ENCODE measurements around the gene SPATA19. TPM values are rescaled to one million over a fixed set of nuclear protein-coding genes. Genes with fewer than 3 reads are reported as not detected.
"Not testable (repeated sequence)": the region's sequence is repeated elsewhere in the genome, so short reads cannot be mapped to it uniquely, and the experiment has no call there.

The SPATA19 gene, protein sequence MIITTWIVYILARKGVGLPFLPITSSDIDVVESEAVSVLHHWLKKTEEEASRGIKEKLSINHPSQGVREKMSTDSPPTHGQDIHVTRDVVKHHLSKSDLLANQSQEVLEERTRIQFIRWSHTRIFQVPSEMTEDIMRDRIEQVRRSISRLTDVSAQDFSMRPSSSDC
- total RNA-seq, result not detected

DNA sequence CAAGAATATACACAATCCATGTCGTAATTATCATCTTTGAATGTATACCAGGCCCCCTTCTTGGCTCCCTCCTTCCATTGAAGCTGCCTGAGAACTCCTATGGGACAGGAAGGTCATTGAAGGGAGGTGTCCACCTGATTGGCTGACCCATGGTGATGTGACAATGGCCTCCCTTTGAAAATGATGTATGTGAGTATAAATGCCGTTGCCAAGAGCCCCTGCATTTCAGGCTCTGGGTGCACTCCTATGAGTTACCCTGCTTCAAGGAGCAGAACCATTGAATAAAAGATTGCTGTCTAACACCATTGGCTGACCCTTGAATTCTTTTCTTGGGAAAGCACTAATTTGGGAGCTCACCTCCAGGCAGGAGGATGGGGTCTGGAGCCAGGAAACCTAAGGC, at the start of gene SPATA19:
Gene SPATA19 (minus strand): TSS at position 101 of the 400 bp plus-strand sequence. CDS start 67 bp downstream, at position 34.
- DNase-seq (ENCODE audit: low read depth in 2 of 3, low spot score in 2 of 3), result no peak

DNA sequence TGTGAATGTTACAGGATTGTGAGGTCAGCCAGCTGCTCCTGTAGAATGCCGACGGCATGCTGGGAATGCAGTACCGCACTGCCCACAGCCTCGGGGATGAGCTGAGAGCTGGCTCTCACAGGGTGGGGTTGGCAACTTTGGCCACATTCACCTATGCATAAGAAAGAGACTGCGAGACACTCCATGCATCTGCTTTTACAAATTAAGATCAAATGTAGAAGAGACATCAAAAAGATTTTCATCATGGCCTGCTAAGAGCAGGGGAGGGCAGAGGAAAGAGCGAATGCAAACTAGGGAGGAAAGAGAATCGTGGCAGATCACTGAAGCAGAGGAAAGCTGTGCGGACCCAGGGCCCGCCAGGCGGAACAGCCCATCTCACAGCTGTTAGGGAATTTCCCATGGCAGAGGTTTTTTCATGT, 49.8 kb upstream of the SPATA19 start:
- DNase-seq (ENCODE audit: low read depth in 2 of 3, low spot score in 2 of 3), result no peak

DNA sequence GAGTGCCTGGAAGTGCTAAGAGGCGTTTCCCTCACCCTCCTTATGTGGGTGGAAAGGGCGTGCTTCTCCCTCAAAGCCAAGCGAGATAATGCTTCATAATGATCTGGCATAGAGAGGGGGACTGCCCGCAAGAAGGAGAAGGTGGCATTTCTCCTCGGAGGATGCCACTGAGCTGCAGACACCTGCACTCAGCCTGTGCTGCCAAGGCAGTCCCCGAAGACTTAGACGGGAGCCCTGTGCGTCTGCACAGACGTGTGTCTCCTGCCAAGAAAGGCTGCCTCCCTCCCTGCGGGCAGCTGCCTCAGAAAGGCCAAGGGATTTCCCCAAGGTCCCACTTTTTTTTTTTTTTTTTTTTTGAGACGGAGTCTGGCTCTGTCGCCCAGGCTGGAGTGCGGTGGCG, 48.1 kb upstream of the SPATA19 start:
- no peak for DNase-seq (ENCODE audit: low read depth in 2 of 3, low spot score in 2 of 3)

DNA sequence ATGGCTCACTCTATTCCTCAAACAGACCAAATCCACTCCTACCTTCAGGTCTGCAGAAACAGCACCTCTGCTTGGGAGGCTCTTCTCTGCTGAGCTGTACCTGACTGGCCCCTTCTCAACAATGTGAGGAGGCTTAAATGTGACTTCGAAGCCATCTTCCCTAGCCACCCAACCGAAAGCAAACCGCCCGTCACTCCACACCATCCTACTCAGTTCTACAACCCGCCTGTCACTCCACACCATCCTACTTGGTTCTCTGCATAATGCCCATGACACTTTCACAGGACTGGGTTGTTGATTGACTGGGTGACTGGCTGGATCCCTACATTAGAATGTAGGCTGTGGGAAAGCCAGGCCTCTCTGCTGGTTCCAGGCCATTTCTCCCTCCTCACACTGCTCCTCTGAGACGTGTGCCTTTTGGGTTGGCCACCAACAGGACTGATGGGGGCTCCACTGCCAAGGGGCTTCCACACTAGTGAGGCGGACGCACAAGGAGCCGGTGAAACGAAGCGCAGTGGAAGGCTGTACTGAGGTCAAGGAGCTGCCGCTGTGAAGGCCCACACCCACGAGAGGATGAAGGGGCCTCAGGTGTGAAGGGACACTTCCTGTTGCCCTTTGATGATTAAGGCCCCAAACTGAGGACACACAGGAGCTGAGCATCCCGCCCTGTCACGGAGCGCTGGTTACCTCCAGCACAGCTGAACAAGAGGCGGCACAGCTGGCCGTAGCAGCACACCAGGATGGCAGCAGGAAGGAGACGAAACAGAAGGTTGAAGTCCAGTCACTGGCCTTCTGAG, 47.5 kb upstream of the SPATA19 start:
- no peak for DNase-seq (ENCODE audit: low read depth in 2 of 3, low spot score in 2 of 3)

DNA sequence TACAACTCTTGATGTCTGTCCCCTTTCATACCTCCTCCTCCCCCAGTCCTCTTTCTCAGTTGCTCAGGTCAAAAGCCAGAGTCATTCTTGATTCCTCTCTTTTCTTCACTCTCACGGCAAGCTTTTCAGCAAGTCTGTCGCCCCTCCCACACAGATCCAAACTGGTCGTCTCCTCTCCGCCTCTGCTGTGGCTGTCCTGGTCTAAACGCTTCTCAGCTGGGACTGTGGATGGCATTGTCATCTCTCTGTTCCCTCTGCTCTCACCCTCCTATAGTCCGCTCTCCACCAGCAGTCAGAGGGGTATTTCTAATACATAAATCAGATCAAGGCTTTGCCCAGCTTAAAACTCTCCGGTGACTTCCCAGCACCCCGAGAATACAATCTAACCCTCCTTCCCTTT, 46.8 kb upstream of the SPATA19 start:
- no peak for DNase-seq (ENCODE audit: low read depth in 2 of 3, low spot score in 2 of 3)

DNA sequence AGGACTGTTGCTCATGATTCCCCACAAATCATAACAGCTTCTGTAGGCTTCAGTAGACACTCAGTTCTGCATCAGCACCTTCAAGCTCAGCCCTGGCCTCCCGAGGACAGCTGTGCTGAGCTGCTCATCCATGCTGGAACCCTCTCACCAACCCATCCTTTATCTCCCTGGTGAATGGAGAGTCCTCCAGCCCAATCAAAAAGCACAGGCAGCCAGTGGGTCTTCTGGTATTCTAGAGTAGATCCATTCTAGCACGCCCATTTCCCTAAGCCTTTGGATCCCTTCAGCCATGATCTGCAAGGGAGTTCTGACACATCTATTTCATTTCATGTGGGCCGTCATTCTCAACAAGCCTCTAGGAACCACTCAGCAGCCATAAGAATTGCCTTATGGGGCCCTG, 44.6 kb upstream of the SPATA19 start:
- no peak for DNase-seq (ENCODE audit: low read depth in 2 of 3, low spot score in 2 of 3)

DNA sequence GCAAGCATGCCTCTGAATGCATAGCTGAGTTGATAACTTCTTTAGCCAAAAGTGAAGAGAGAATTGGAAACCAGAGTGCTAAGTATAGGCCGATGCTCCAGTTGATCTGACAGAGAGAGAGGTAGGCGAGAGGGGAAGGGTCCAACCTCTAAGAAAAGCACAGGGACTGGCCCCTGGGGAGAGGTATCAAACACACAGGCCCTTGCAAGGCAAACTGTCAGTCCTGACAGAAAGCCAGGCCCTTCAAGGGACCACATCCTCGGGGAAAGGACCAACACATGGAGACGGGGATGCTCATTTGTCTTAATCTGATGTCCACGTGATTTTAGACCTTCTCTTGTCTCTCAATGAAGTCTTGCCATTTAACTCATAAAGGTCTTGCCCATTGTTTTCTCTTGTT, 43.9 kb upstream of the SPATA19 start:
- no peak for DNase-seq (ENCODE audit: low read depth in 2 of 3, low spot score in 2 of 3)

DNA sequence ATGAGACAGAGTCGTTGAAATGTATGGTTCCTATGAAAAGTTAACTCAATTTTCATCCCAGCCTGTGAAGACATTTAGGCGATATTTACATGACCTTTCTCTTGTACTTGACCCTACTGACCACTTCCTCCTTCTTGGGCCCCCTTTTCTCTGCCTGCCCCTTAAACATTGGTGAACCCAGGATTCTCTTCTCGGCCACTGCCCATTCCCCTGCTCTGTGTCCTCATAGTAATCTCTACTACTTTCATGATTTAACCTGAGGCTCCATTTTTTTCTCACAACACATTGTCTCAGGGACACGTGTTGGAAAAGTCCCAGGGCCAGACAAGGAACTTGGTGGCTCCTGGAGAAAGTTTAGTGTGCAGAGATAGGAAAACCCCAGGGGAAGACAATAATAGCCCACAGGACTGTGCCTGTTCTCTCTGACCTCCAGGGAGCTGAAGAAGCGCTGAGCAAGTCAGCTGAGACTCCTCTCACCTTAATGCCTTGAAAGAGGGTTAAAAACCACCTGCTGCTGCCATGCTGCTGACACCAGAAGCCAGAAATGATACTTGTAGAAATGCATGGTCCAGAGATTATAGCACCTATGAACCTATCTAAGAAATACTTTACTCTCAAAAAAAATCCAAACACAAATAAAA, 42.5 kb upstream of the SPATA19 start:
- DNase-seq (ENCODE audit: low read depth in 2 of 3, low spot score in 2 of 3), result no peak

DNA sequence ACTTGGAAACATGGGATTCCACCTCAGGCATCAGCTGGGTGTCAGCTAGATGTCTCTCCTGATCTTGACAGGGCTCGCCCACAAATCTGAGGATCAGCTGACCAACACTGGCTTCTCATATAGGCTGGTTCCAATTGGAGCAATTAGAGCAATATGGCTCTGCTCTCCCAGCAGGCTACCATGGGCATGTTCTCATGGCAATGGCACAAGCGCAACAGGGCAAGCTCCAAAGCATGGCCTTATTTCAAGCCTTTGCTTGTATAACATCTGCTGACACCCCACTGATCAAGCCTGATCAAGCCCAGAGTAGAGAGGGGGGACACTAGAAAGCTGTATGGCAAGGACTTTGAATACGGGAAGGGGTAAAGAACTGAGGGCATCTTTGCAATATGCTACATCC, 40.7 kb upstream of the SPATA19 start:
- DNase-seq (ENCODE audit: low read depth in 2 of 3, low spot score in 2 of 3), result no peak

DNA sequence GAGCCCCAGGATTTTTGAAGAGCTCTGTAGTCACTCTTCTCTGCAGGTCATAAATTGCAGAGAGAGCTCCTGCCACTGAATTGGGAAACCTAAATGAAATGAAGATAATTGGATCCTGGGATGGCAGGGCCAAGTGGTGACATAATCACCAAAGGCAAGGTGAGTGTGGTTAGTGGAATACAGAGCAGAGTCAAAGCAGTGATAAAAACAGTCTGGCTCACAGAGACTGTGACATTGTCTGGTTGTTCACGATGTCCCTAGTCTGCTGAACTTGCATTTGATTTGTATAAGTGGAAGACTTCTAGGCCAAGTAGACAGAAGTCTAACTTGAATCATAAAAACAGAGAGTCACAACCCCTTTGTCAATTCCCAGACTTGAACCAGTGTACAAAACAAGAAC, 26.8 kb upstream of the SPATA19 start:
- no peak for DNase-seq (ENCODE audit: low read depth in 2 of 3, low spot score in 2 of 3)

DNA sequence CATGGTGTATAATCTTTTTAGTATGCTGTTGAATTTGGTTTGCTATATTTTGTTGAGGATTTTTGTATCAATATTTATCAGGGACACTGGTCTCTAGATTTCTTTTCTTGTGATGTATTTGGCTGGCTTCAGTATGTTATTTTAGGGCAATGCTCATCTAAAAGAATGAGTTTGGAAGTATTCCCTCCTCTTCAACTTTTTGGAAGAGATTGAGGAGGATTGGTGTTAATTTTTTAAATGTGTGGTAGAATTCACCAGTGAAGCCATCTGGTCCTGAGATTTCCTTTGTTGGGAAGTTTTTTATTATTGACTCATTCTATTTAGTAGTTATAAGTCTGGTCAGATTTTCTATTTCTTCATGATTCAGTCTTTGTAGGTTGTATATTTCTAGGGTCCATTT, 22.1 kb upstream of the SPATA19 start:
- DNase-seq (ENCODE audit: low read depth in 2 of 3, low spot score in 2 of 3), result no peak

DNA sequence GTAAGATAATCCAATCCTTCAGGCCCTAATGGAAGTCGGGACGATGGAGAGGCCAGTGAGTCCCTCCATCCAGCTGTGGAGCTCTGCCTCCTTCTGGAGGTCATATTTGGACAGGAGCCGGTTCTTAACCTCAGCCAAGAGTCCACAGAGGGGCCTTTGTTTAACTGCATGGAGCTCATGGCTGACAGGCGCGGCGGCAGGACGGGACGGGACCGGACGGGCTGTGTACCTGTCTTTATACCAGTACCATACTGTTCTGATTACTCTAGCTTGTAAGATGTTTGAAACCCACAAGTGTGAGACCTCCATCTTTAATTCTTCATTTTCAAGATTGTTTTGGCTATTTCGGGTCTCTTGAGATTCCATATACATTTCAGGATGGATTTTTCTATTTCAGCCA, 20.2 kb upstream of the SPATA19 start:
- no peak for DNase-seq (ENCODE audit: low read depth in 2 of 3, low spot score in 2 of 3)

DNA sequence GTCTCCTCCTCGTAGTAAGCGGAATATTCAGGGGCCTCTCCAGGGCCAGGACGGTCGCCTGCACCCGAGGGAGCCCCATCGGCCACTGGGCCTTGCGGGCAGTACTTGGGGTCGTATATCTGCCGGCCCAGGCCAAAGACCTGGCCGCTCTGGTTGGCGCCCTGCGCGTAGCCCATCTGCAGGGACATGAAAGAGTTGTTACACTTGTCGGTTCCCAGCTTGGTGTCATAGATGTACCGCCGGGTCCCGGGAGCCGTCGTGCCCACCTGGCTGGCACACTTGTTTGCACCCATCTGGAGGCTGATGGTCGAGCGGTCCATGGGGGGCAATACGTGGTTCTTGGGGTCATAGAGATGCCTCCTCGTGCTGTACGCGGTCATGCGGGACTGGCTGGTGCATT, 19.4 kb upstream of the SPATA19 start:
- DNase-seq (ENCODE audit: low read depth in 2 of 3, low spot score in 2 of 3), result no peak

DNA sequence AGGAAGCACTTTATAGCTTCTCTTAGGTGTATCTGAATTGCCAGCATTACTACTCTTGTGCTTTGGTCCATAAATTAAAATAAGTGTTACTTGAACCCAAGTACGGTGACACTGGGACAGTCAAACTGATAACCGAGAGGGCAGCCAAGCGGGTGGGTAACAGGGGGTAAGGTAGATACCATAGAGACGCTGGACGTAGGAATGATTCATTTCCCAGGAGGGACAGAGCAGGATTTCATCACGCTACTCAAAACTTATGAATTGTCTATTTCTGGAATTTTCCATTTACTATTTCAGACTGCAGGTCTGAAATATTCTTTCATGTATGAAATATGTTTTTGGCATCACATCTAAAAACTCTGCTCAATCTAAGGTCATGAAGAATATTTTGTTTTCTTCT, 14.8 kb upstream of the SPATA19 start:
- DNase-seq (ENCODE audit: low read depth in 2 of 3, low spot score in 2 of 3), result no peak

DNA sequence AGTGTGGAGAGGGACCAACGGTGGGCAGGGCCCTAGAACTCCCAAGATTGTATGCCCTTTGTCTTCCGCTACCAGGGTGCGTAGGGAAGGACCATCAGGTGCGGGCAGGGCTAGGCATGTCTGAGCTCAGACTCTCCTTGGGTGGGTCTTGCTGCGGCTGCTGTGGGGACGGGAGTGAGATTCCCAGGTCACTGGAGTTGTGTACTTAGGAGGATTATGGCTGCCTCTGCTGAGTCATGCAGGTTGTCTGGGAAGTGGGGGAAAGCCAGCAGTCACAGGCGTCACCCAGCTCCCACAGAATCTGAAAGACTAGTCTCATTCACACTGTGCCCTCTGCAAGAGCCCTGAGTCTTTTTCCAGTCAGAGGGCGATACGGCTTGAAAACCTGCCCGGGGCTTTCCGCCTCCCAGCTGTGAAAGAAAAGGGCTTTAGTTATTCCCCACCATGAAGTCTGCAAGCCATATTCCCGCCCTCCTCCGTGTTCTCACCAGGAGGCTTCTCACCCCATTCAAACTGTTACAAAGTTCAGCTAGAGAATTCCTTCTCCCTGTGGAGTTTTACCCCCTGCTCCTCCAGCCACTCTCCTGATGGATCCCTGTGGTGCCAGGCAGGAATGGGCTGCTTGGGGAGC, 9.1 kb upstream of the SPATA19 start:
- DNase-seq (ENCODE audit: low read depth in 2 of 3, low spot score in 2 of 3), result not testable (repeated sequence)

DNA sequence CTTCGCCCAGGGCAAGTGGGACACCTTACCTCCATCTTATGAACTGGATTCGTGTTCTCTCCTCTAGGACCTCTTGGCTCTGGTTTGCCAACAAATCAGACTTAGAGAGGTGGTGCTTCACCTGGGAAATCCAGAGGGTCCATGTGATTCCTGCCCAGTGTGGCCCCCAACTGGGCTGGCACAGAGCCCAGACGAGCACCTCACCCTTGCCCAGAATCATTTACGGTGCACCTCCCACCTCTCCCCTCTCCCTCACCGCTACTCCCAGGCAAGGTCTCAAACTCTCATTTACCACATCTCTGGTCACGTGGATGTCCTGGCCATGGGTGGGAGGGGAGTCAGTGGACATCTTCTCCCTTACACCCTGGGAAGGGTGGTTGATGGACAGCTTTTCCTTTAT, 1.1 kb downstream of the SPATA19 start:
- no peak for DNase-seq (ENCODE audit: low read depth in 2 of 3, low spot score in 2 of 3)

DNA sequence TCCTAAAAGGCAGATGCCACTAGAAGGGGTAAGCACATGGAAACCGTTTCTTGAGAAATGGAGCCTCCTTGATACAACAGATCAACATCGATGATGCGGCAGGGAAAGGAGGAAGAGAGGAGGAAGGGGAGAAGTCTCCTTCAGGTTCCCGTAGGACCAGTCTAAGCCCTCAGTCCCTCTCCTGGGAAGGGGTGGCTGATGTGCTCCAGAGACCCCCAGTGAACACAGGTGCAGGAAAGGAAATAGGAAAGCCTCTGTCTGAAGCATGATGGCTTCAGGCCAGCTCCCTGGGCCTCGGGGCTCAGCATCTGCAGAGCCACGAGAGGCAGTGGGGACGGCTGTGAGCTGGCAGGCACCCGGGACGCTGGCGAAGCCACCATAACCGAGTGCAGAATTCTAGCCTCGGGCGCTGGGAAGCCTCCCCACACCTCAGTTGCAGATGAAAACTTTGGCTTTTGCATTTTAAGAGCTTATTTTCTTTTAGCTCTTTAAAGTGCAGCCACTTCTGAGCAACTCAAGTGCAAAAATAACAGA, 1.8 kb downstream of the SPATA19 start:
- no peak for DNase-seq (ENCODE audit: low read depth in 2 of 3, low spot score in 2 of 3)

DNA sequence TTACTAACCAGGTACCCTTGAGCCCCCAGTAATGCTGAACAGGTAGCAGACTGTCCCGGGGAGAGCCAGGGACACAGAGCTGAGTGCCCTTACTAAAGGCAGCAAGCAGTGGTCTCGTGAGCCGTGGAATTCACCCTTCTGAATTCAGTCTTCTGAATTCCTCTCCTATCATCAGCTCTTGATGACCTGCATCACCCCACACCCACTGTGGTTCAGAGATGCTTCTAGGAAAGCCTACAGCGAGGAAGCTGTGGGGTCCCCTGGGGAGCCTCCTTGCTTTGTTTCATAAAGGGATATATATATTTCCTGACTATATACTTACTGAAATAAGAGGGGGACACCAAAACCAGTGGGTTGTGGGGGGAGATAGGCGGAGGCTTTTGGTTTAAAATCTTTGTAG, 2.6 kb downstream of the SPATA19 start:
- DNase-seq (ENCODE audit: low read depth in 2 of 3, low spot score in 2 of 3), result no peak

DNA sequence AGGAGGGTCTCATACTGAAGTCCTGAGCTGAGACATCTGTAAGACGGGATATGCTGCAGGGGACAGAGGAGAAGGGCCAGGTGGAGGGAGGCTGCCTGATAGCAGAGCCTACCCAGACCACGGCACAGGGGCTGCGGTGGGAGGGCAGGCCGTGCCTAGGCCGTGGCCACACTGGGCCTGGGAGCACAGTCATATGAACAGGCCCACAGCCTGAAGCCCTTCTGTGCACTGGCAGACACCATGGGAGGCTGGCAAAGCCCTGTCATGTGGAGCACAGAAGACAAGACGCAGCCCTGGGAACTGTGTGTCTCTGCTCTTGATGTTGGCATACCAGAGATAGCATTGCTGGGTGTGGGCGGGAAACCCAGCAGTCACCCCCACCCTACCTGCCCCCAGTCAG, 3.3 kb downstream of the SPATA19 start:
- no peak for DNase-seq (ENCODE audit: low read depth in 2 of 3, low spot score in 2 of 3)

DNA sequence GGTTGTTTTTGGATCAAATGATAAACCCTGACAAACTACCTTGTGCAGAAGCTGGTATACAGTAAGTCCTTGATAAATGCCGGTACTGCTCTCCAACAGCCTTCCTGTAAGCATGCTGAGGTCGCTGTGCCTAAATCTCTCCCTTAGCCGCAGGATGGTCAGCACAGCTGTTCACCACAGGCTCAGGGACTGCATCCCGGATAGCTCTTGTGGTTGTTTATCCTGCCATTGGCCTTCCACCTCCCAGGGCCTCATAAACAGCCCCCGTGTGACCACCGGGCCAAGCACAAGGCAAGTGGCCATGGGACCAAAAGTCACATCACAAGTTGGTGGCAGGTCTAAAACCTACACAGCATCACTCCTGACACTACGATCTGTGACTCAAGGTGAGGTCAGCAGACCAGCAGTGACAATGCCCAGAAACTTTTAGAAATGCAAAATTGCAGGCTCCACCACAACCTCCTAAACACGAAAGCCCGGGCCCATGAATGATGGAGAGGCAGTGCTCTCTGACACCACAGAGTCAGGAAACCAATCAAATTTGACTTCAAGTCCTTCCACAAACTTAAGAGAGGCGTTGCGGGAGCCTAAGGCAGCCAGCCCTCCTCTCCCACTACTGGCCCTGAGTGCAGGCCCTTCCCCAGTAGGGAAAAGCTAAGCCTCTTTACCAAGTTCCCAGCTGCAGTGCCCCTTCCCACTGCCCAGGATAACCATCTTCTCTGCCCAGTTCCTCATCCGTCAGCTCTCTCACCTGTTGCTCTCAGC, 3.9 kb downstream of the SPATA19 start:
- DNase-seq (ENCODE audit: low read depth in 2 of 3, low spot score in 2 of 3), result no peak

Data from hematopoietic multipotent progenitor cell (in vitro differentiated cells).